HepG2 (cell line): ENCODE results near the gene KIZ. TPM values are rescaled to one million over a fixed set of nuclear protein-coding genes. Genes with fewer than 3 reads are reported as not detected.

Experiments used
- DRAP1 ChIP-seq: IDR thresholded peaks from 2 replicates; pipeline ENCODE4 v1.6.1; 2016; ENCODE audit warnings: missing genetic modification reagents, missing compliant biosample characterization
- MYNN ChIP-seq: sonication (generic); formaldehyde crosslinking; IDR thresholded peaks from 2 replicates; pipeline ENCODE4 v1.4.0; 2020; ENCODE audit warnings: mild to moderate bottlenecking, low read depth, missing genetic modification reagents
- NFIB ChIP-seq: sonication (generic); formaldehyde crosslinking; IDR thresholded peaks from 2 replicates; pipeline ENCODE4 v1.9.0; 2021; ENCODE audit warnings: missing genetic modification reagents, mild to moderate bottlenecking, borderline replicate concordance
- PAX8 ChIP-seq: sonication (generic); formaldehyde crosslinking; IDR thresholded peaks from 2 replicates; pipeline ENCODE4 v1.8.0; 2022; ENCODE audit warnings: mild to moderate bottlenecking, missing genetic modification reagents, borderline replicate concordance
- SIX4 ChIP-seq: sonication (generic); formaldehyde crosslinking; IDR thresholded peaks from 2 replicates; pipeline ENCODE4 v1.4.0; 2020; ENCODE audit warnings: missing genetic modification reagents
- STAT5B ChIP-seq: sonication (generic); formaldehyde crosslinking; IDR thresholded peaks from 2 replicates; pipeline ENCODE4 v1.4.0; 2020; ENCODE audit warnings: missing genetic modification reagents
- ZFP36L2 ChIP-seq: sonication (generic); formaldehyde crosslinking; IDR thresholded peaks from 2 replicates; pipeline ENCODE4 v1.4.0; 2020; ENCODE audit warnings: missing genetic modification reagents
- ZNF121 ChIP-seq: sonication (generic); formaldehyde crosslinking; IDR thresholded peaks from 2 replicates; pipeline ENCODE4 v1.5.0; 2020; ENCODE audit warnings: mild to moderate bottlenecking, missing genetic modification reagents
- ZNF20 ChIP-seq: sonication (generic); formaldehyde crosslinking; IDR thresholded peaks from 2 replicates; pipeline ENCODE4 v1.4.0; 2020; ENCODE audit warnings: mild to moderate bottlenecking, moderate library complexity, missing genetic modification reagents
- ZNF280D ChIP-seq: sonication (generic); formaldehyde crosslinking; IDR thresholded peaks from 2 replicates; pipeline ENCODE4 v1.5.1; 2020; ENCODE audit warnings: mild to moderate bottlenecking, missing genetic modification reagents
- ZNF350 ChIP-seq: sonication (generic); formaldehyde crosslinking; IDR thresholded peaks from 2 replicates; pipeline ENCODE4 v1.4.0; 2020; ENCODE audit warnings: mild to moderate bottlenecking, low read depth, missing genetic modification reagents, borderline replicate concordance
- ZNF407 ChIP-seq: sonication (generic); formaldehyde crosslinking; IDR thresholded peaks from one replicate; pipeline ENCODE4 v1.5.1; 2020; ENCODE audit warnings: mild to moderate bottlenecking, missing genetic modification reagents; ENCODE audit errors: not compliant biosample characterization
- ZNF484 ChIP-seq: sonication (generic); formaldehyde crosslinking; IDR thresholded peaks from 2 replicates; pipeline ENCODE4 v1.5.1; 2020; ENCODE audit warnings: mild to moderate bottlenecking, low read depth, missing genetic modification reagents, borderline replicate concordance
- ZNF564 ChIP-seq: sonication (generic); formaldehyde crosslinking; IDR thresholded peaks from 2 replicates; pipeline ENCODE4 v1.8.1; 2023; ENCODE audit warnings: mild to moderate bottlenecking, missing genetic modification reagents
- ZNF629 ChIP-seq: sonication (generic); formaldehyde crosslinking; conservative IDR thresholded peaks from 2 replicates; pipeline ENCODE4 v1.5.0; 2020; ENCODE audit warnings: missing genetic modification reagents
- ZNF703 ChIP-seq: sonication (generic); formaldehyde crosslinking; IDR thresholded peaks from 2 replicates; pipeline ENCODE4 v1.5.1; 2020; ENCODE audit warnings: missing genetic modification reagents, mild to moderate bottlenecking, moderate library complexity, borderline replicate concordance
- ZNF891 ChIP-seq: sonication (generic); formaldehyde crosslinking; IDR thresholded peaks from 2 replicates; pipeline ENCODE4 v1.5.0; 2020; ENCODE audit warnings: mild to moderate bottlenecking, missing genetic modification reagents
- ZSCAN21 ChIP-seq: sonication (generic); formaldehyde crosslinking; IDR thresholded peaks from 2 replicates; pipeline ENCODE4 v1.8.0; 2022; ENCODE audit warnings: mild to moderate bottlenecking, missing genetic modification reagents, moderate library complexity, borderline replicate concordance
- polyA plus RNA-seq, 8 experiments: library from polyadenylated mRNA; depleted of rRNA in 3 of 8; stranded (reverse) in 7 of 8; unstranded in 1 of 8; fragments of >200 nt; fragmentation: Illumina TruSeq in 4 of 8; extraction: Trizol in 4 of 8; gene quantifications; 2 replicates each; pipeline versions ENCODE4 v1.2.1 to v1.2.3, GENCODE V29; 2011 to 2016; ENCODE audit warnings: low read depth in 4 of 8, missing spikeins in 1 of 8, mixed read lengths in 1 of 8; ENCODE audit not compliant: insufficient read depth in 1 of 8
- total RNA-seq, 5 experiments: library from RNA; depleted of rRNA; stranded (reverse); fragments of >200 nt; fragmentation: Illumina TruSeq; extraction: Trizol; gene quantifications; 2 replicates each; pipeline ENCODE4 v1.2.3, GENCODE V29; 2016; ENCODE audit warnings: low read depth in 1 of 5

KIZ gene
- total and polyA plus RNA-seq, 2 of the 13 experiments (the other 11 are each of a cell fraction or from before 2014, with no cell fraction given): 46.3 to 114 TPM

GRCh38 chr20:21133917-21134622 is 8.2 kb downstream of the KIZ start (continued):
- no peak for TF ChIP-seq ZNF20 (CRISPR knock-in tag)
- no peak for TF ChIP-seq DRAP1 (CRISPR knock-in tag)
- TF ChIP-seq ZNF484 (CRISPR knock-in tag): no peak
- TF ChIP-seq PAX8: no peak
- 0 out of 2 replicates have a peak, but pooled peaks have one; percentile 24 for TF ChIP-seq ZNF350 (CRISPR knock-in tag)
- TF ChIP-seq ZNF407 (CRISPR knock-in tag): no peak
- no peak for TF ChIP-seq SIX4 (CRISPR knock-in tag)
- TF ChIP-seq ZNF121 (CRISPR knock-in tag): no peak
- TF ChIP-seq NFIB: no peak
- TF ChIP-seq ZNF703: no peak
- no peak for TF ChIP-seq ZNF564 (CRISPR knock-in tag)
- no peak for TF ChIP-seq ZFP36L2 (CRISPR knock-in tag)
- 0 out of 2 replicates have a peak, but pooled peaks have one; percentile 26 for TF ChIP-seq ZSCAN21 (CRISPR knock-in tag)
- TF ChIP-seq ZNF280D (CRISPR knock-in tag): no peak
- peak; percentile 92 for TF ChIP-seq ZNF629
- no peak for TF ChIP-seq ZNF891 (CRISPR knock-in tag)
- no peak for TF ChIP-seq MYNN
- TF ChIP-seq STAT5B: no peak
